Peyer's patch (tissue), 4 donors: ENCODE results near the gene MIOX. TPM values are rescaled to one million over a fixed set of nuclear protein-coding genes. Genes with fewer than 3 reads are reported as not detected.
A peak's percentile ranks its signal among the peaks of the same experiment; 100 is the strongest.

Experiments used
- DNase-seq, 3 donors: peaks; one replicate each; pipeline ENCODE4 v3.0.0-alpha.2; 2017 to 2019
- H3K27ac ChIP-seq, 4 donors: fragments of 200-600 bp; sonication (generic); one replicate each; pipeline ENCODE4 v1.5.1; 2016 to 2019
- H3K27me3 ChIP-seq, 2 donors: fragments of 200-600 bp; sonication (generic); one replicate each; pipeline ENCODE4 v1.5.1; 2019
- H3K36me3 ChIP-seq, 3 donors: fragments of 200-600 bp; sonication (generic); one replicate each; pipeline ENCODE4 v1.5.1; 2016 to 2019
- H3K4me1 ChIP-seq, 4 donors: fragments of 200-600 bp; sonication (generic); one replicate each; pipeline ENCODE4 v1.5.1; 2016 to 2019
- H3K4me3 ChIP-seq, 4 donors: fragments of 200-600 bp; sonication (generic); 1 replicate in 3 of 4; 2 replicates in 1 of 4; pipeline ENCODE4 v1.5.1; 2016 to 2019; ENCODE audit warnings: mild to moderate bottlenecking in 1 of 4
- H3K9me3 ChIP-seq, 4 donors: fragments of 200-600 bp; sonication (generic); one replicate each; pipeline ENCODE4 v1.5.1; 2016 to 2019; ENCODE audit warnings: mild to moderate bottlenecking in 1 of 4
- CTCF ChIP-seq, 6 experiments: fragments of 450-650 bp in 4 of 6; fragments of 200-600 bp in 2 of 6; sonication (generic) in 1 of 6; IDR thresholded peaks; one replicate each; pipeline ENCODE4 v1.5.1; 2017 to 2019; ENCODE audit warnings: antibody characterized with exemption in 6 of 6, mild to moderate bottlenecking in 3 of 6, moderate library complexity in 1 of 6
- POLR2A ChIP-seq, 2 donors: fragments of 450-650 bp; IDR thresholded peaks; one replicate each; pipeline ENCODE4 v1.5.1; 2017; ENCODE audit warnings: antibody characterized with exemption in 2 of 2, mild to moderate bottlenecking in 2 of 2, moderate library complexity in 2 of 2
- total RNA-seq, 4 donors: library from RNA; depleted of rRNA; stranded (reverse); fragments of >200 nt; gene quantifications; one replicate each; pipeline ENCODE4 v1.1.0, GENCODE V29; 2016

The MIOX gene
- total RNA-seq, 4 donors from 2014 or later, result not detected

GRCh38 chr22:50452649-50453048, 34.0 kb upstream of the MIOX start:
- H3K27me3 ChIP-seq, result no peaks in the 10 kb centered on the region
- DNase-seq, result no peak
- H3K36me3 ChIP-seq, result peaks cover 0 to 73% (median 0%) of the 10 kb centered on the region in 3 donors

GRCh38 chr22:50454556-50455075, 32.0 kb upstream of the MIOX start:
- no peak for TF ChIP-seq POLR2A (IDR thresholded peaks at IDR 0.05)
- TF ChIP-seq CTCF (IDR thresholded peaks at IDR 0.05), result no peak
- no peak overlapping the region for H3K4me3 ChIP-seq
- no peak overlapping the region for H3K27ac ChIP-seq
- no peaks in the 10 kb centered on the region for H3K27me3 ChIP-seq
- no peak for DNase-seq
- no peaks in the 10 kb centered on the region for H3K9me3 ChIP-seq
- peaks cover 0 to 3% (median 0%) of the 10 kb centered on the region in 4 donors for H3K4me1 ChIP-seq
- peaks cover 0 to 72% (median 0%) of the 10 kb centered on the region in 3 donors for H3K36me3 ChIP-seq

More at GRCh38 chr22:50452649-50453048, 34.0 kb upstream of the MIOX start:
- H3K9me3 ChIP-seq, result no peaks in the 10 kb centered on the region
- no peak overlapping the region for H3K4me3 ChIP-seq
- peaks cover 0 to 3% (median 0%) of the 10 kb centered on the region in 4 donors for H3K4me1 ChIP-seq
- no peak overlapping the region for H3K27ac ChIP-seq
- TF ChIP-seq POLR2A (IDR thresholded peaks at IDR 0.05) (no peak), CTCF (IDR thresholded peaks at IDR 0.05) (no peak)

- Histone ChIP-seq H3K27ac (no peak overlapping the region), H3K27me3 (no peaks in the 10 kb centered on the region), H3K4me1 (no peaks in the 10 kb centered on the region), H3K9me3 (no peaks in the 10 kb centered on the region), H3K36me3 (peaks cover 0 to 72% (median 0%) of the 10 kb centered on the region in 3 donors), H3K4me3 (no peak overlapping the region)
- TF ChIP-seq POLR2A (IDR thresholded peaks at IDR 0.05) (no peak), CTCF (IDR thresholded peaks at IDR 0.05) (no peak)
- DNase-seq, result no peak
Observed at GRCh38 chr22:50455201-50455600, 31.5 kb upstream of the MIOX start.

GRCh38 chr22:50456026-50456425, 30.6 kb upstream of the MIOX start:
- no peak overlapping the region for H3K27ac ChIP-seq
- H3K36me3 ChIP-seq, result peaks cover 0 to 79% (median 0%) of the 10 kb centered on the region in 3 donors
- H3K9me3 ChIP-seq, result no peaks in the 10 kb centered on the region
- no peak for TF ChIP-seq POLR2A (IDR thresholded peaks at IDR 0.05)
- TF ChIP-seq CTCF (IDR thresholded peaks at IDR 0.05), result no peak
- no peak overlapping the region for H3K4me3 ChIP-seq
- DNase-seq, result no peak
- H3K4me1 ChIP-seq, result no peaks in the 10 kb centered on the region
- no peaks in the 10 kb centered on the region for H3K27me3 ChIP-seq

- H3K27ac ChIP-seq, result no peak overlapping the region
- no peaks in the 10 kb centered on the region for H3K4me1 ChIP-seq
- H3K27me3 ChIP-seq, result no peaks in the 10 kb centered on the region
- no peak for TF ChIP-seq POLR2A (IDR thresholded peaks at IDR 0.05)
- TF ChIP-seq CTCF (IDR thresholded peaks at IDR 0.05), result peak in 4 of 6 experiments; percentile 3 to 24 (median 12)
- no peak for DNase-seq
- no peak overlapping the region for H3K4me3 ChIP-seq
- H3K36me3 ChIP-seq, result peaks cover 0 to 86% (median 0%) of the 10 kb centered on the region in 3 donors
- no peaks in the 10 kb centered on the region for H3K9me3 ChIP-seq
Observed at GRCh38 chr22:50456466-50457234, 30.0 kb upstream of the MIOX start.
